ENCODE results near the gene PLA2G2F. TPM values are rescaled to one million over a fixed set of nuclear protein-coding genes. Genes with fewer than 3 reads are reported as not detected.
A peak's percentile ranks its signal among the peaks of the same experiment; 100 is the strongest.
"Not testable (repeated sequence)": the region's sequence is repeated elsewhere in the genome, so short reads cannot be mapped to it uniquely, and the experiment has no call there.

PLA2G2F gene
- total RNA-seq, 2 donors from 2014 or later: not detected

- not testable (repeated sequence) for H3K27ac Mint-ChIP-seq; ATAC-seq; DNase-seq (ENCODE audit: low spot score in 2 of 2); H3K36me3 Mint-ChIP-seq; H3K9me3 Mint-ChIP-seq
These were observed 8.6 kb upstream of the PLA2G2F start for GRCh38 chr1:20130518-20130917.

DNA sequence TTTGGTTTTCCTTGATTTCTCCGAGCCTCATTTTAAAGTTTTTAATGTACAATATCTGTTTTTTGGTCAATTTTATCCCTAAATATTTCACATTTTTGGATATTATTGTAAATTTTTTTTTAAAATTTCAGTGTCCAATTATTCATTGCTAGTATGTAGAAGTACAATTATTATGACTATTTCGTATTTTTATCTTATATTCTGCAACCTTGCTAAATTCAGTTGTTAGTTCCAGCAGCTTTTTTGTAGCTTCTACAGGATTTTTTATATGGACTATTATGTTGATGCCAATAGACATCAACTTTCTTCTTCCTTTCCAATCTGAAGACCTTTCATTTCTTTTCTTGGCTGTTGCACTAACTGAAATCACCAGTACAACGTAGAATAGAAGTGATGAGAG lies 4.1 kb upstream of the PLA2G2F start:
- Mint-ChIP-seq H3K27ac (no peak overlapping the region), H3K36me3 (no peaks in the 10 kb centered on the region), H3K9me3 (no peaks in the 10 kb centered on the region)
- ATAC-seq (no peak), DNase-seq (ENCODE audit: low spot score in 2 of 2) (no peak)

DNA sequence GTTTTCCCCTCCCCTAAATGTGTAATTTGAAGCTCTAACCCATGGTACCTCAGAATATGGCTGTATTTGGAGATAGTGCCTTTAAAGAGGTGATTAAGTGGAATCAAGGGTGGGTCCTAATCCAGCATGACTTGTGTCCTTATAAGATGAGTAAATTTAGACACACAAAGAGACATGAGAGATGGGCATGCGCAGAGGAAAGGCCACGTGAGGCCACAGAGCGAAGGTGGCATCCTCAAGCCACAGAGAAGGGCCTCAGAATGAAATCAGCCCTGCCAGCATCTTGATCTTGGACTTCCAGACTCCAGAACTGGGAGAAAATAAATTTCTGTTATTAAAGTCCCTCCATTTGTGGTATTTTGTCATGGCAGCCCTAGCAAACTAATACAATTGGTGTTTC lies 2.9 kb upstream of the PLA2G2F start:
- ATAC-seq: no peak
- Mint-ChIP-seq H3K9me3 (no peaks in the 10 kb centered on the region), H3K36me3 (no peaks in the 10 kb centered on the region), H3K27ac (no peak overlapping the region)
- no peak for DNase-seq (ENCODE audit: low spot score in 2 of 2)

GRCh38 chr1:20137055-20137454 lies 2.1 kb upstream of the PLA2G2F start:
- DNase-seq (ENCODE audit: low spot score in 2 of 2) (no peak), ATAC-seq (no peak)
- Mint-ChIP-seq H3K36me3 (no peaks in the 10 kb centered on the region), H3K9me3 (no peaks in the 10 kb centered on the region), H3K27ac (no peak overlapping the region)

DNA sequence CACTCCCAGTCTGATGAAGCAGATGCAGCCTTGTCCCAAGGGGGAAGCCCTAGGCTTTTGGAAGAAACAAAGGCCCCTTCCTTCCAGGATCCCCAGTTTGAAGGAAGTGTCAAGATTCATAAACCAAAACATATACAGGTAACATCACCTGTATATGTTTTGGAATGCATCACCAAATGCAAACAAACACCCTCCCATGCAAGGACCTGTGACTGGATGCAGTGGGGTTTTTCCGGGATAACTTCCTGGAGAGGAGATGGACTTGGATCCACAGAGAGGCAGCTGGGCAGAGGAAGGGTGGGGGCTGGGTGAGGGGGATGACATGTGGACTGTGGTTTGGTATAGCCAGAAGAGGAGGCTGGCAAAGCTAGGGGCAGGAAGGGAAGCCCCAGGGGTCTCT lies 1.5 kb upstream of the PLA2G2F start:
- ATAC-seq: no peak
- Mint-ChIP-seq H3K9me3 (no peaks in the 10 kb centered on the region), H3K27ac (no peak overlapping the region), H3K36me3 (no peaks in the 10 kb centered on the region)
- no peak for DNase-seq (ENCODE audit: low spot score in 2 of 2)

- no peak overlapping the region for H3K27ac Mint-ChIP-seq
- DNase-seq (ENCODE audit: low spot score in 2 of 2) (no peak), ATAC-seq (no peak)
- H3K36me3 Mint-ChIP-seq: no peaks in the 10 kb centered on the region
- H3K9me3 Mint-ChIP-seq: no peaks in the 10 kb centered on the region
These were observed 777 bp upstream of the PLA2G2F start for GRCh38 chr1:20138346-20138745.

DNA sequence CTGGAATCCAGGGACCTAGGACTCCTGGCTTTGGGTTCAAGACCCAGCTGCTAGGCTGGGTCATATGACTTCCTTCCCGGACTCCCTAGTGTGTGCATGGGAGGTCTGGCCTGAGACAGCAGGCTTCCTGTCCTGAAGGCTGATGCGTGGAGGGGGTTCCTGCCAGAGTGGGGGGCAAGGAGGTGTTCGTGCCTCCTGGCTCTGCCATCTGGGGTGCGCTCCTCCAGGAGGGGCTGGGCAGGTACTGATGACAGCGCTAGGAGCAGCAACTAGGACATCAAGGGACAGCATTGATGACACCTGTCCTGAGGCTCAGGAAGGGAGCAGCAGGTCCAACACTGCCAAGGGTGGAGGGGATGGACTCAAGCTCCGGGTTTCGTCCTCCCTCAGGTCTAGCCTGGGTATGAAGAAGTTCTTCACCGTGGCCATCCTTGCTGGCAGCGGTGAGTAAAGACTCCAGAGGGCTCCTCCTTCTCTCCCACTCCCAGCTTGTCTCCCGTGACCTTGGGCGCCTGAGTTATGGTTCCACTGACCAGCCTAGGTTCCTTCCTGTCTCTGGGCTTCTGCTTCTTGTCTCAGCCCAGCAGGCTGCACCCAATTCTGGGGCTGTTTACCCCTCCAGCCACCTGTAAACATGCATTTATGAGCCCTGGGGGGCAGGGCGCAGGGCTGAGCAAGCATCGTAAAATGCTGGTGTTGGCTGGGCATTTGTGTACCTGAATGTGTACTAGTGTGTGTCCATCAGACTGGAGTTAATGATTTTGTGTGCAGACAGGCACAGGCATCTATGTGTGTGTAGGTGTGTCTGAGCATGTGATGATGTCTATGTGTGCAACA lies 871 bp downstream of the PLA2G2F start:
- DNase-seq (ENCODE audit: low spot score in 2 of 2): no peak
- Mint-ChIP-seq H3K36me3 (no peaks in the 10 kb centered on the region), H3K9me3 (no peaks in the 10 kb centered on the region), H3K27ac (no peak overlapping the region)
- ATAC-seq: no peak

- H3K27ac Mint-ChIP-seq: no peak overlapping the region
- no peak for DNase-seq (ENCODE audit: low spot score in 2 of 2)
- no peaks in the 10 kb centered on the region for H3K36me3 Mint-ChIP-seq
- ATAC-seq: no peak
- H3K9me3 Mint-ChIP-seq: no peaks in the 10 kb centered on the region
These were observed 1.9 kb downstream of the PLA2G2F start for GRCh38 chr1:20141001-20141400.

GRCh38 chr1:20141466-20141865 lies 2.3 kb downstream of the PLA2G2F start:
- ATAC-seq: no peak
- no peak for DNase-seq (ENCODE audit: low spot score in 2 of 2)
- no peaks in the 10 kb centered on the region for H3K9me3 Mint-ChIP-seq
- H3K27ac Mint-ChIP-seq: no peak overlapping the region
- no peaks in the 10 kb centered on the region for H3K36me3 Mint-ChIP-seq

- no peak for ATAC-seq
- no peaks in the 10 kb centered on the region for H3K36me3 Mint-ChIP-seq
- H3K27ac Mint-ChIP-seq: no peak overlapping the region
- no peak for DNase-seq (ENCODE audit: low spot score in 2 of 2)
- no peaks in the 10 kb centered on the region for H3K9me3 Mint-ChIP-seq
These were observed 3.0 kb downstream of the PLA2G2F start for GRCh38 chr1:20142001-20142710.

DNA sequence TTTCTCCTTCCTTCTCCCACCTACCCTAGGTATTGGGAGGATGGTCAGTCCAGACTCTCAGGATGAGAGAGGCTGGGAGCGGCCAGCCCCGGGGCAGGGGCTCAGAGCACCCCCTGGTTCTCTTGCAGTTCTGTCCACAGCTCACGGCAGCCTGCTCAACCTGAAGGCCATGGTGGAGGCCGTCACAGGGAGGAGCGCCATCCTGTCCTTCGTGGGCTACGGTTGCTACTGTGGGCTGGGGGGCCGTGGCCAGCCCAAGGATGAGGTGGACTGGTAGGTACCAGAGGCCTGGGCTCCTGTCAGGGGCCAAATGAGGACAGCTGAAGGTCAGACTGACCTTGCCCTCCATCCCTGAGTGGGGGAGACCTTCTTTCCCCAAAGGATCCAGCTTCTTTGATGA lies 4.2 kb downstream of the PLA2G2F start:
- Mint-ChIP-seq H3K36me3 (no peaks in the 10 kb centered on the region), H3K27ac (no peak overlapping the region), H3K9me3 (no peaks in the 10 kb centered on the region)
- DNase-seq (ENCODE audit: low spot score in 2 of 2): no peak
- no peak for ATAC-seq

DNA sequence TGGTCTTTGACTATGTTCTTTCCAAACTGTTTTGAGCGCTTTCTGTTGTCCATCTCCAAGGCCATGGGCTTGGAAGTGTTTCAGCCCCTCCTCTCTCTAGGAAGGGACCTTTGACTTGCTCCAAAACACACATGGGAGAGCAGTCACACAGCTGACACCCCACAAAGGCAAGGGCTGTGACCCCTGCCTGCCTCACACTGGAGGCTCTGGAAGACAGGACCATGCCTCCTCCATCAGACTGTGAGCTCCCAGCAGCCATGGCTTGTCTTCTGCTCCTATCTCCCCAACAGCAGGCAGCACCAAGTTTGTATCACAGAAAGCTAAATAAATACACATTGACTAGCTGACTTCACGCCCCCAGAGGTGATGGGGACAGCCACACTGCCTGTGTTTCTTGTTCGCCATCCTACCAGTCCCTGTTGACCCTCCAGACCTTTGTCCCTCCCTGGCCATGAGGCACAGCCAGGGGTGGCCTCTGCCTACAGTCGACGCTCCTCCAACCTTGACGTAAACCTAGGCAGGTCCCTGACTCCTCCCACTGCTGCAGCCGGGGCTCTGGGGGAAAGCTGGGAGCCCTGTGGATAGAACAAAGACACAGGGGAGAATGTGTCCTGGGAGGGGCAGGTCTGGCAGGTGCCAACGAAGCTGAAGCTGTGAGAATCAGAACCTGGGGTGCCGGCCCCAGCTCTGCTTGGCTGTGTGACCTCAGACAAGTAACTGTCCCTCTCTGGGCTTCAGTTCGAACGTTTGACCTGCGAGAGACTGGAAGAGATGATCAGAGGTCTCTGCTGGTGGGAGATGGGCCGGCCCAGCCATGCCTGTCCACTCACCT lies 4.8 kb downstream of the PLA2G2F start:
- no peak for DNase-seq (ENCODE audit: low spot score in 2 of 2)
- no peak for ATAC-seq
- Mint-ChIP-seq H3K27ac (peak overlapping the region; percentile 52 to 53), H3K9me3 (no peaks in the 10 kb centered on the region), H3K36me3 (no peaks in the 10 kb centered on the region)

DNA sequence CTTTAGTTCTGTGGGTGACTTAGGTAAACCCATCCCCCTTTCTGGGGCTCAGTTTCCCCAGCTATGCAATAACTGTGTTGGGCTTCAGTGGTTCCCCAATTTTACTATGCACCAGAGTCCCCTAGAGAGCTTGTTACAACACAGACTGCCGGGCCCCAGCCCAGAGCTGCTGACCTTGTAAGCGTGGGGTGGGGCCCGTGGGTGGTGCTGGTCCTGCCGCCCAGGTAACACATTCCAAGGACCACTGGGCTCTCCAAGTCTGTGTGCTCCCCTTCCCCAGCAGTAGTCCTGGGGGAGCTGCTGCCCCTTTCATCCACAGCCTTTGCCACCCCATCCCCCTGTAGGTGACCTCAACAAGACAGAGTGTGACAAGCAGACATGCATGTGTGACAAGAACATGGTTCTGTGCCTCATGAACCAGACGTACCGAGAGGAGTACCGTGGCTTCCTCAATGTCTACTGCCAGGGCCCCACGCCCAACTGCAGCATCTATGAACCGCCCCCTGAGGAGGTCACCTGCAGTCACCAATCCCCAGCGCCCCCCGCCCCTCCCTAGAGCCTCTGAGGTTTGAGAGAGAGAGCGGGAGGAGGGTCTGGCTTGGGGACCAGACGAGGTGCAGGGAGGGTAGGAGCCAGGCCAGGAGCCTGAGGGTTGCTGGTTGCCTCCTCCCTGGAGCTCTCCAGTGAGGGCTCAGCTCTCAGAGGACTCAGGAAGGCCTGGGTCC lies 8.9 kb downstream of the PLA2G2F start:
- DNase-seq (ENCODE audit: low spot score in 2 of 2) (no peak), ATAC-seq (no peak)
- no peaks in the 10 kb centered on the region for H3K36me3 Mint-ChIP-seq
- no peaks in the 10 kb centered on the region for H3K9me3 Mint-ChIP-seq
- H3K27ac Mint-ChIP-seq: peak overlapping the region in 1 of 2 donors; percentile 41

GRCh38 chr1:20148571-20149500 lies 9.7 kb downstream of the PLA2G2F start:
- Mint-ChIP-seq H3K27ac (no peak overlapping the region), H3K36me3 (no peaks in the 10 kb centered on the region), H3K9me3 (no peaks in the 10 kb centered on the region)
- DNase-seq (ENCODE audit: low spot score in 2 of 2) (no peak), ATAC-seq (no peak)

GRCh38 chr1:20149601-20150325 lies 10.6 kb downstream of the PLA2G2F start:
- ATAC-seq (no peak), DNase-seq (ENCODE audit: low spot score in 2 of 2) (no peak)
- Mint-ChIP-seq H3K36me3 (no peaks in the 10 kb centered on the region), H3K27ac (no peak overlapping the region), H3K9me3 (no peaks in the 10 kb centered on the region)
